SU-DHL-6 (cell line): ENCODE data around the gene PRKCE.

Experiments used
- H2AFZ ChIP-seq: fragments of 200-600 bp; sonication (generic); 2 replicates; pipeline ENCODE4 v1.6.1; 2014; ENCODE audit warnings: low read depth, mild to moderate bottlenecking, moderate library complexity, mixed read lengths, antibody characterized with exemption, low read length; ENCODE audit not compliant: severe bottlenecking
- H3F3A ChIP-seq: fragments of 200-600 bp; shearing (Covaris generic); 2 replicates; pipeline ENCODE4 v1.6.0; 2016; ENCODE audit warnings: antibody characterized with exemption, mild to moderate bottlenecking; ENCODE audit not compliant: insufficient read depth
- H3K27ac ChIP-seq: fragments of 200-600 bp; sonication (generic); 2 replicates; pipeline ENCODE4 v1.5.1; 2016; ENCODE audit warnings: low read depth, mild to moderate bottlenecking, low read length, moderate library complexity, mixed read lengths
- H3K27me3 ChIP-seq: fragments of 200-600 bp; sonication (generic), shearing (Covaris generic); 2 replicates; pipeline ENCODE4 v1.6.0; 2014; ENCODE audit warnings: mild to moderate bottlenecking, low read length
- H3K36me3 ChIP-seq: fragments of 200-600 bp; sonication (generic); 2 replicates; pipeline ENCODE4 v1.6.1; 2014; ENCODE audit warnings: mild to moderate bottlenecking, low read length, mixed read lengths
- H3K4me2 ChIP-seq: fragments of 300-600, 200-600 bp; shearing (Covaris generic), sonication (generic); 2 replicates; pipeline ENCODE4 v1.6.0; 2014; ENCODE audit warnings: low read length, low read depth, mild to moderate bottlenecking; ENCODE audit not compliant: poor library complexity, severe bottlenecking
- H3K4me3 ChIP-seq: fragments of 200-600 bp; sonication (generic); 2 replicates; pipeline ENCODE4 v1.5.1; 2014; ENCODE audit warnings: antibody characterized with exemption, low read length, mild to moderate bottlenecking, mixed read lengths; ENCODE audit not compliant: insufficient read depth, poor library complexity, severe bottlenecking
- H3K79me2 ChIP-seq: fragments of 200-600 bp; sonication (generic); 2 replicates; pipeline ENCODE4 v1.6.1; 2014; ENCODE audit warnings: mild to moderate bottlenecking, low read length, moderate library complexity; ENCODE audit not compliant: insufficient read depth
- H3K9ac ChIP-seq: fragments of 200-600 bp; sonication (generic); 2 replicates; pipeline ENCODE4 v1.7.0; 2014; ENCODE audit warnings: mild to moderate bottlenecking, low read length
- H3K9me2 ChIP-seq: fragments of 200-600 bp; sonication (generic); replicated peaks from 2 replicates; pipeline ENCODE4 v1.6.1; 2014; ENCODE audit warnings: low read length; ENCODE audit not compliant: insufficient read depth
- H3K9me3 ChIP-seq: fragments of 200-600 bp; sonication (generic); 2 replicates; pipeline ENCODE4 v1.6.1; 2014; ENCODE audit warnings: low read length, mixed read lengths; ENCODE audit not compliant: insufficient read depth
- H4K20me1 ChIP-seq: fragments of 200-600 bp; sonication (generic); 2 replicates; pipeline ENCODE4 v1.6.1; 2014; ENCODE audit warnings: low read depth, mild to moderate bottlenecking, antibody characterized with exemption, low read length, moderate library complexity, mixed read lengths
- CTCF ChIP-seq: fragments of 200-600 bp; sonication (generic); IDR thresholded peaks from one replicate; pipeline ENCODE4 v1.5.1; 2017; ENCODE audit warnings: antibody characterized with exemption, mild to moderate bottlenecking, low read length, moderate library complexity; ENCODE audit not compliant: insufficient read depth, poor library complexity, severe bottlenecking
- EZH2phosphoT487 ChIP-seq: fragments of 200-600 bp; sonication (generic), shearing (Covaris generic); conservative IDR thresholded peaks from 2 replicates; pipeline ENCODE4 v1.6.1; 2018; ENCODE audit warnings: mild to moderate bottlenecking, antibody characterized with exemption, low read length, moderate library complexity, mixed read lengths

PRKCE gene

DNA sequence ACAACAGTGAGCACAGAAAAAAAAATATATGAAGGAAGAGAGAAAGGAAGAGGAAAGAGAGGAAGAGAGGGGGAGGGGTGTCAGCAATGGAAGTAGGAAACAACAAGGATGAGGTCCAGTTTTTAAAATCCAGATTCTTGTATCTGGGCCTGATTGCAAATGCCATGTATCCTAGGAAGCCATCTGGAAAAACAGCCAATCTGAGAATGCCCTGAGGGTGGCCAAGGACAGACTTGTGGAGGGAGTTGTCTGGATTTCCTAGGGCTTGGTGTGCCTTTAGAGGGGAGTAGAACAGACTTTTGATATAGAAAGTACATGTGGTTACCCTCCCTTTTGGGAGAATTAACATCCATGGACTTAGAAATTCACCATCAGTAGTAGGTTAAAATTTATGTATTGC lies 47.1 kb downstream of the PRKCE start:
- no peaks in the 10 kb centered on the region for H3K27me3 ChIP-seq
- no peak overlapping the region for H2AFZ ChIP-seq
- H3K79me2 ChIP-seq, result no peaks in the 10 kb centered on the region
- no peaks in the 10 kb centered on the region for H3K36me3 ChIP-seq
- H3K27ac ChIP-seq, result no peak overlapping the region
- TF ChIP-seq EZH2phosphoT487 (no peak), CTCF (no peak)
- no peak overlapping the region for H3K4me3 ChIP-seq
- no peaks in the 10 kb centered on the region for H4K20me1 ChIP-seq
- H3K9me2 ChIP-seq, result no peaks in the 10 kb centered on the region
- no peaks in the 10 kb centered on the region for H3F3A ChIP-seq
- no peaks in the 10 kb centered on the region for H3K9me3 ChIP-seq
- no peak overlapping the region for H3K9ac ChIP-seq
- no peak overlapping the region for H3K4me2 ChIP-seq

DNA sequence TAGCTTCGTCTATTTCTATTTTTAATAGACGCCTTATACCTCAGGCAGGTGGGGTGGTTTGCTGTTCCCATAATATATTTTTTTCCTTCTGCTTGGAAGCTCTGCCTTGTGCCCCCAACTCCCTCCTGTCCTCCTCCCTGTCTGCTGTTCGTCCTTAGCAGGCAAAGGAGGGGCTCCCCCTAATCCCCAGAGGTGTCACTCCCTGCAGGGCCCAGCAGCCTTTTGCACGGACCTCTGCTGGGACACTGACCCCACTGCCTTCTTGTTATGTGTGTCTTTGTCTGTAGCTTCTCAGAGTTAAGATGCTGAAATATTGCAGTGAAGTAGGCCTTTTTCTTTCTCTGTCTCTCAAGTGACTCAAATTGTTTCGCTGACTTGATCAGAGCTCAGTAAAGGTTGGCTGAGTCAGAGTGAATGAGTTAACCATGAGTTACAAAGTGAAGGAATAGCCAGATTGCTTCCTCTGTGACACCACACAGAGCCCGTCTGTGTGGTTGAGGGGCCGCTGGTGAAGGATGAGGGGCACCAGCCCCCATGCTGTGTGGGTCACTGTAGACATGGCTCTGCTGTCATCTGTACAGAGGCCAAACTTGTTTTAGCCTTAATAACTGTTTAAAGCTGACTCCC lies 47.7 kb downstream of the PRKCE start:
- TF ChIP-seq CTCF, result no peak
- no peak for TF ChIP-seq EZH2phosphoT487
- no peaks in the 10 kb centered on the region for H3K9me3 ChIP-seq
- H2AFZ ChIP-seq, result no peak overlapping the region
- no peaks in the 10 kb centered on the region for H3K79me2 ChIP-seq
- no peak overlapping the region for H3K4me3 ChIP-seq
- no peaks in the 10 kb centered on the region for H3K36me3 ChIP-seq
- H3F3A ChIP-seq, result no peaks in the 10 kb centered on the region
- H3K27ac ChIP-seq, result no peak overlapping the region
- H4K20me1 ChIP-seq, result no peaks in the 10 kb centered on the region
- H3K27me3 ChIP-seq, result no peaks in the 10 kb centered on the region
- H3K4me2 ChIP-seq, result no peak overlapping the region
- no peak overlapping the region for H3K9ac ChIP-seq
- no peaks in the 10 kb centered on the region for H3K9me2 ChIP-seq

GRCh38 chr2:45700407-45701013 lies 49.0 kb downstream of the PRKCE start:
- Histone ChIP-seq H3F3A (no peaks in the 10 kb centered on the region), H3K36me3 (no peaks in the 10 kb centered on the region), H3K4me2 (no peak overlapping the region), H3K9ac (no peak overlapping the region), H3K9me3 (no peaks in the 10 kb centered on the region), H4K20me1 (no peaks in the 10 kb centered on the region), H3K27ac (no peak overlapping the region), H3K9me2 (no peaks in the 10 kb centered on the region), H2AFZ (no peak overlapping the region), H3K79me2 (no peaks in the 10 kb centered on the region), H3K4me3 (no peak overlapping the region), H3K27me3 (no peaks in the 10 kb centered on the region)
- TF ChIP-seq EZH2phosphoT487 (no peak), CTCF (no peak)
